ENCODE results near the gene CDCA7. TPM values are rescaled to one million over a fixed set of nuclear protein-coding genes. Genes with fewer than 3 reads are reported as not detected.

CDCA7 gene
- total and polyA plus RNA-seq, 2 donors (not counting 3 experiments of a cell fraction or from before 2014, with no cell fraction given), result 14.9 to 29.7 TPM

DNA sequence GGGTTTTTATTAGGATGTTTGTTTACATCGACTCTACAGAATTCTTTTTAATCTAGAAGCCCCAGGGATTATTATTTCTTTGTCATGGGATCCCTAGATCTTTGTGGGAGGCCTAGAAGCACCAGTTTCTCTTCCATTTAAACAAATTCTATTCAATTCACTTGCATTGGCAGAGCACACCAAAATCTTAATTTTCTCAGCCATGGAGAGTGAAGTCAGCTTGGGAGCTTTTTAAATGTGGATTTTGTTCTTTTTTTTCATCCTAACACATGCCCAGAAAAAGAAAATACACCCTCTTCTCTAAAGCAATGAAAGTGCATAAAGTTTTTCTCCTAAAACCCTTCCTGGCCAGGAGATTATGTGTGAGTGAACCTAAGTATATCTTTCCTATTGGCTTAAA lies 38.5 kb downstream of the CDCA7 start:
- no peak for TF ChIP-seq JUN (IDR thresholded peaks at IDR 0.05; ENCODE audit: borderline replicate concordance, insufficient read depth, insufficient read length, low read depth)
- TF ChIP-seq POLR2A (IDR thresholded peaks at IDR 0.05; ENCODE audit: low read depth, low read length), result no peak
- TF ChIP-seq MYC (IDR thresholded peaks at IDR 0.05; ENCODE audit: low read depth, low read length), result no peak
- no peak for TF ChIP-seq EZH2 (IDR thresholded peaks at IDR 0.05; ENCODE audit: borderline replicate concordance, low read depth, low read length, severe bottlenecking)
- TF ChIP-seq GATA2 (IDR thresholded peaks at IDR 0.05; ENCODE audit: insufficient read depth, insufficient read length, low read depth, low read length), result no peak
- TF ChIP-seq, protein P1, sequence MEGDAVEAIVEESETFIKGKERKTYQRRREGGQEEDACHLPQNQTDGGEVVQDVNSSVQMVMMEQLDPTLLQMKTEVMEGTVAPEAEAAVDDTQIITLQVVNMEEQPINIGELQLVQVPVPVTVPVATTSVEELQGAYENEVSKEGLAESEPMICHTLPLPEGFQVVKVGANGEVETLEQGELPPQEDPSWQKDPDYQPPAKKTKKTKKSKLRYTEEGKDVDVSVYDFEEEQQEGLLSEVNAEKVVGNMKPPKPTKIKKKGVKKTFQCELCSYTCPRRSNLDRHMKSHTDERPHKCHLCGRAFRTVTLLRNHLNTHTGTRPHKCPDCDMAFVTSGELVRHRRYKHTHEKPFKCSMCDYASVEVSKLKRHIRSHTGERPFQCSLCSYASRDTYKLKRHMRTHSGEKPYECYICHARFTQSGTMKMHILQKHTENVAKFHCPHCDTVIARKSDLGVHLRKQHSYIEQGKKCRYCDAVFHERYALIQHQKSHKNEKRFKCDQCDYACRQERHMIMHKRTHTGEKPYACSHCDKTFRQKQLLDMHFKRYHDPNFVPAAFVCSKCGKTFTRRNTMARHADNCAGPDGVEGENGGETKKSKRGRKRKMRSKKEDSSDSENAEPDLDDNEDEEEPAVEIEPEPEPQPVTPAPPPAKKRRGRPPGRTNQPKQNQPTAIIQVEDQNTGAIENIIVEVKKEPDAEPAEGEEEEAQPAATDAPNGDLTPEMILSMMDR (IDR thresholded peaks at IDR 0.05; ENCODE audit: extremely low read depth in 1 of 2, insufficient read depth in 1 of 2, low read depth in 1 of 2, low read length in 2 of 2), result no peak
- TF ChIP-seq MAX (IDR thresholded peaks at IDR 0.05; ENCODE audit: insufficient read depth, insufficient read length), result no peak
- TF ChIP-seq FOS (IDR thresholded peaks at IDR 0.05; ENCODE audit: borderline replicate concordance, insufficient read depth, low read length), result no peak
- no peak for TF ChIP-seq POLR2AphosphoS5 (IDR thresholded peaks at IDR 0.05; ENCODE audit: insufficient read depth, low read depth, low read length)
- Histone ChIP-seq H3K9me3 (replicated peaks; ENCODE audit: control insufficient read depth, insufficient read depth, low read length) (no peaks in the 10 kb centered on the region), H3K4me2 (ENCODE audit: insufficient read depth, low read length) (no peak overlapping the region), H3K27me3 (ENCODE audit: control insufficient read depth in 2 of 2, insufficient read depth in 2 of 2, low read length in 2 of 2) (peaks cover 16 to 18% of the 10 kb centered on the region in 2 experiments), H3K36me3 (ENCODE audit: control insufficient read depth in 2 of 2, extremely low read depth in 1 of 2, insufficient read depth in 2 of 2, low read length in 2 of 2) (no peaks in the 10 kb centered on the region), H3K9ac (replicated peaks; ENCODE audit: extremely low read depth, insufficient read depth, low read length) (no peak overlapping the region), H3K4me1 (ENCODE audit: control insufficient read depth, extremely low read depth, insufficient read depth, low read length) (no peaks in the 10 kb centered on the region), H3K9me1 (replicated peaks; ENCODE audit: control insufficient read depth, extremely low read depth, insufficient read depth, low read length) (no peaks in the 10 kb centered on the region), H4K20me1 (replicated peaks; ENCODE audit: control insufficient read depth, extremely low read depth, insufficient read depth, low read length) (no peaks in the 10 kb centered on the region), H3K4me3 (replicated peaks in 1 of 3; ENCODE audit: insufficient read depth in 1 of 3, low read depth in 1 of 3, low read length in 3 of 3) (no peak overlapping the region), H2AFZ (ENCODE audit: low read depth, low read length) (no peak overlapping the region), H3K27ac (ENCODE audit: insufficient read depth, low read depth, low read length) (no peak overlapping the region), H3K79me2 (ENCODE audit: control insufficient read depth, insufficient read depth, low read length) (no peaks in the 10 kb centered on the region)
- DNase-seq (ENCODE audit: low read depth, low spot score) (no peak), FAIRE-seq (no peak)
- intact Hi-C loops (cut with micrococcal nuclease) (no loop called here), dilution Hi-C loops (cut with MboI; ENCODE audit: extremely low pct_ligation_motif_present, low sequenced_read_pairs) (no loop called here)
- no TSS peak for BruUV-seq (replicated peaks)
- CTCF ChIA-PET, result interaction anchor here (1.6 kb wide), 1 partner anchor 9 kb away, joined by 6 read pairs; no protein-coding TSS in a partner anchor
- POLR2A ChIA-PET, result no interaction called here

Data from endothelial cell of umbilical vein (primary cell).